GM19468 (cell line): ENCODE data around the gene CACNA2D4.

Source experiments
- ATAC-seq: cut with Tn5 transposase; IDR thresholded peaks from one replicate; pipeline ENCODE4 v1.9.1; 2021; ENCODE audit warnings: mild to moderate bottlenecking, moderate library complexity, moderate number of reproducible peaks; ENCODE audit not compliant: unreplicated experiment; ENCODE audit errors: extremely low read depth

CACNA2D4 gene

GRCh38 chr12:1794440-1795090 lies 123.9 kb downstream of the CACNA2D4 start:
- ATAC-seq: no peak

GRCh38 chr12:1793426-1794210 lies 124.8 kb downstream of the CACNA2D4 start:
- ATAC-seq: no peak

- ATAC-seq: no peak
Measured at GRCh38 chr12:1792406-1792805, 126.0 kb downstream of the CACNA2D4 start.

GRCh38 chr12:1791104-1791841 lies 127.2 kb downstream of the CACNA2D4 start:
- no peak for ATAC-seq

GRCh38 chr12:1790444-1790843 lies 128.0 kb downstream of the CACNA2D4 start:
- ATAC-seq: no peak

GRCh38 chr12:1787714-1788113 lies 130.7 kb downstream of the CACNA2D4 start:
- no peak for ATAC-seq

GRCh38 chr12:1782215-1782614 lies 136.2 kb downstream of the CACNA2D4 start:
- no peak for ATAC-seq

GRCh38 chr12:1781772-1782171 lies 136.7 kb downstream of the CACNA2D4 start:
- no peak for ATAC-seq

GRCh38 chr12:1779783-1780182 lies 138.7 kb downstream of the CACNA2D4 start:
- ATAC-seq: no peak

- ATAC-seq: no peak
Measured at GRCh38 chr12:1778911-1779310, 139.5 kb downstream of the CACNA2D4 start.

GRCh38 chr12:1777798-1778197 lies 140.7 kb downstream of the CACNA2D4 start:
- no peak for ATAC-seq

- no peak for ATAC-seq
Measured at GRCh38 chr12:1776170-1776921, 142.1 kb downstream of the CACNA2D4 start.

GRCh38 chr12:1773937-1774655 lies 144.4 kb downstream of the CACNA2D4 start:
- ATAC-seq: no peak

- no peak for ATAC-seq
Measured at GRCh38 chr12:1769809-1770494, 148.5 kb downstream of the CACNA2D4 start.

- no peak for ATAC-seq
Measured at GRCh38 chr12:1768615-1769014, 149.8 kb downstream of the CACNA2D4 start.

GRCh38 chr12:1767407-1768090 lies 150.9 kb downstream of the CACNA2D4 start:
- no peak for ATAC-seq

GRCh38 chr12:1766110-1766509 lies 152.3 kb downstream of the CACNA2D4 start:
- no peak for ATAC-seq

- ATAC-seq: no peak
Measured at GRCh38 chr12:1763153-1763552, 155.3 kb downstream of the CACNA2D4 start.

GRCh38 chr12:1761857-1762256 lies 156.6 kb downstream of the CACNA2D4 start:
- ATAC-seq: no peak
